ENCODE results near the gene ATXN10. TPM values are rescaled to one million over a fixed set of nuclear protein-coding genes. Genes with fewer than 3 reads are reported as not detected.

The ATXN10 gene
- total and polyA plus RNA-seq, 2 of the 13 experiments (the other 11 are each of a cell fraction or from before 2014, with no cell fraction given), result 60.1 to 194 TPM

DNA sequence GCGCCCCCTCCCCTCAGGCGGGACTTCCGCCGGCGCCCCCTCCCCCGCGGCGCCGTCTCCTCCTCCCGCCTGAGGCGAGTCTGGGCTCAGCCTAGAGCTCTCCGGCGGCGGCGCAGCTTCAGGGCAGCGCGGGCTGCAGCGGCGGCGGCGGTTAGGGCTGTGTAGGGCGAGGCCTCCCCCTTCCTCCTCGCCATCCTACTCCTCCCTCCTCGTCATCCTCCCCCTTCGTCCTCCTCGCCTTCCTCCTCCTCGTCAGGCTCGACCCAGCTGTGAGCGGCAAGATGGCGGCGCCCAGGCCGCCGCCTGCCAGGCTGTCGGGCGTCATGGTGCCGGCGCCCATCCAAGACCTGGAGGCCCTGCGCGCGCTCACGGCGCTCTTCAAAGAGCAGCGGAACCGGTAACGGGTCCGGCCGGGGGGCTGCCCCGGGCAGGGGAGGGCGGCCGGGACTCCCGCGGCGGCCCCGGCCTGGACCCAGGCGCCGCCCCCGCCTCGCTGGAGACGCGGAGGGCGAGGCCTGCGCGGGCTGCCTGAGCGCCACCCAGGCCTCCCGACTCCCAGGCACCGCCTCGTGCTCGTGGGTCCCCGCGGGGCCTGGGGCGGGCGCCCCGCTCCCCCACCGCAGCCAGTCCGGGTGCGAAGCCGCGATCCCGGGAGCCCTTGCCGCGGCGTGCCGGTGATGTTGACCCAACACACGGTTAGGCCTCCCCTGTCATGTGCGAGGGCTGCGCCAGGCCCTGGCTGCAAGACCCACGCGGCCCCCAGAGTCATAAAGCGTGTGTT is at the start of gene ATXN10 (continued):
- TF ChIP-seq, protein P1, sequence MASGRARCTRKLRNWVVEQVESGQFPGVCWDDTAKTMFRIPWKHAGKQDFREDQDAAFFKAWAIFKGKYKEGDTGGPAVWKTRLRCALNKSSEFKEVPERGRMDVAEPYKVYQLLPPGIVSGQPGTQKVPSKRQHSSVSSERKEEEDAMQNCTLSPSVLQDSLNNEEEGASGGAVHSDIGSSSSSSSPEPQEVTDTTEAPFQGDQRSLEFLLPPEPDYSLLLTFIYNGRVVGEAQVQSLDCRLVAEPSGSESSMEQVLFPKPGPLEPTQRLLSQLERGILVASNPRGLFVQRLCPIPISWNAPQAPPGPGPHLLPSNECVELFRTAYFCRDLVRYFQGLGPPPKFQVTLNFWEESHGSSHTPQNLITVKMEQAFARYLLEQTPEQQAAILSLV (CRISPR knock-in tag; IDR thresholded peaks at IDR 0.05; ENCODE audit: borderline replicate concordance), result no peak
- no peak for TF ChIP-seq ZNF251 (CRISPR knock-in tag; IDR thresholded peaks at IDR 0.05)
- peak; percentile 76 for TF ChIP-seq MYC (CRISPR knock-in tag; IDR thresholded peaks at IDR 0.05; ENCODE audit: borderline replicate concordance)
- TF ChIP-seq ZNF383 (CRISPR knock-in tag; IDR thresholded peaks at IDR 0.05; ENCODE audit: borderline replicate concordance), result no peak
- no peak for TF ChIP-seq CENPX (CRISPR knock-in tag; IDR thresholded peaks at IDR 0.05)
- peak; percentile 46; the same call in 1 of the 2 replicates for TF ChIP-seq BCL6 (CRISPR knock-in tag; IDR thresholded peaks at IDR 0.05)
- no peak for TF ChIP-seq PPARG (CRISPR knock-in tag; conservative IDR thresholded peaks at IDR 0.05)
- TF ChIP-seq ZNF256 (CRISPR knock-in tag; conservative IDR thresholded peaks at IDR 0.05), result no peak
- TF ChIP-seq NCOA2 (CRISPR knock-in tag; IDR thresholded peaks at IDR 0.05), result no peak
- 0 out of 2 replicates have a peak, but pooled peaks have one; percentile 41 for TF ChIP-seq RFXANK (CRISPR knock-in tag; IDR thresholded peaks at IDR 0.05)
- no peak for TF ChIP-seq PAWR (CRISPR knock-in tag; IDR thresholded peaks at IDR 0.05; ENCODE audit: borderline replicate concordance)
- TF ChIP-seq ZNF230 (CRISPR knock-in tag; IDR thresholded peaks at IDR 0.05), result 0 out of 2 replicates have a peak, but pooled peaks have one; percentile 18
- TF ChIP-seq POLR2AphosphoS5 (IDR thresholded peaks at IDR 0.05; ENCODE audit: low read depth, low read length), result peak; percentile 63
- TF ChIP-seq EEA1 (CRISPR knock-in tag; IDR thresholded peaks at IDR 0.05; ENCODE audit: borderline replicate concordance), result no peak; the same call in 1 of the 2 replicates
- TF ChIP-seq, protein P2, sequence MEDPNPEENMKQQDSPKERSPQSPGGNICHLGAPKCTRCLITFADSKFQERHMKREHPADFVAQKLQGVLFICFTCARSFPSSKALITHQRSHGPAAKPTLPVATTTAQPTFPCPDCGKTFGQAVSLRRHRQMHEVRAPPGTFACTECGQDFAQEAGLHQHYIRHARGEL (CRISPR knock-in tag; IDR thresholded peaks at IDR 0.05), result no peak
- TF ChIP-seq, protein P3, sequence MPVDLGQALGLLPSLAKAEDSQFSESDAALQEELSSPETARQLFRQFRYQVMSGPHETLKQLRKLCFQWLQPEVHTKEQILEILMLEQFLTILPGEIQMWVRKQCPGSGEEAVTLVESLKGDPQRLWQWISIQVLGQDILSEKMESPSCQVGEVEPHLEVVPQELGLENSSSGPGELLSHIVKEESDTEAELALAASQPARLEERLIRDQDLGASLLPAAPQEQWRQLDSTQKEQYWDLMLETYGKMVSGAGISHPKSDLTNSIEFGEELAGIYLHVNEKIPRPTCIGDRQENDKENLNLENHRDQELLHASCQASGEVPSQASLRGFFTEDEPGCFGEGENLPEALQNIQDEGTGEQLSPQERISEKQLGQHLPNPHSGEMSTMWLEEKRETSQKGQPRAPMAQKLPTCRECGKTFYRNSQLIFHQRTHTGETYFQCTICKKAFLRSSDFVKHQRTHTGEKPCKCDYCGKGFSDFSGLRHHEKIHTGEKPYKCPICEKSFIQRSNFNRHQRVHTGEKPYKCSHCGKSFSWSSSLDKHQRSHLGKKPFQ (CRISPR knock-in tag; IDR thresholded peaks at IDR 0.05; ENCODE audit: insufficient replicate concordance), result peak; percentile 19
- TF ChIP-seq ZNF20 (CRISPR knock-in tag; IDR thresholded peaks at IDR 0.05), result no peak; the same call in 1 of the 2 replicates
- TF ChIP-seq ZNF552 (CRISPR knock-in tag; IDR thresholded peaks at IDR 0.05; ENCODE audit: borderline replicate concordance), result no peak
- TF ChIP-seq ZBTB21 (CRISPR knock-in tag; IDR thresholded peaks at IDR 0.05), result no peak
- no peak for TF ChIP-seq HES4 (CRISPR knock-in tag; IDR thresholded peaks at IDR 0.05; ENCODE audit: borderline replicate concordance)
- TF ChIP-seq, protein P4, sequence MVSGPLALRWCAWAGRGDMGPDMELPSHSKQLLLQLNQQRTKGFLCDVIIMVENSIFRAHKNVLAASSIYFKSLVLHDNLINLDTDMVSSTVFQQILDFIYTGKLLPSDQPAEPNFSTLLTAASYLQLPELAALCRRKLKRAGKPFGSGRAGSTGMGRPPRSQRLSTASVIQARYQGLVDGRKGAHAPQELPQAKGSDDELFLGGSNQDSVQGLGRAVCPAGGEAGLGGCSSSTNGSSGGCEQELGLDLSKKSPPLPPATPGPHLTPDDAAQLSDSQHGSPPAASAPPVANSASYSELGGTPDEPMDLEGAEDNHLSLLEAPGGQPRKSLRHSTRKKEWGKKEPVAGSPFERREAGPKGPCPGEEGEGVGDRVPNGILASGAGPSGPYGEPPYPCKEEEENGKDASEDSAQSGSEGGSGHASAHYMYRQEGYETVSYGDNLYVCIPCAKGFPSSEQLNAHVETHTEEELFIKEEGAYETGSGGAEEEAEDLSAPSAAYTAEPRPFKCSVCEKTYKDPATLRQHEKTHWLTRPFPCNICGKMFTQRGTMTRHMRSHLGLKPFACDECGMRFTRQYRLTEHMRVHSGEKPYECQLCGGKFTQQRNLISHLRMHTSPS (CRISPR knock-in tag; IDR thresholded peaks at IDR 0.05; ENCODE audit: low read depth), result no peak
- no peak for TF ChIP-seq TRIM24 (CRISPR knock-in tag; IDR thresholded peaks at IDR 0.05)
- TF ChIP-seq ZNF232 (CRISPR knock-in tag; IDR thresholded peaks at IDR 0.05; ENCODE audit: borderline replicate concordance), result no peak
- TF ChIP-seq ZNF790 (CRISPR knock-in tag; IDR thresholded peaks at IDR 0.05; ENCODE audit: borderline replicate concordance), result no peak

Data from HepG2 (cell line).